ENCODE results near the gene TUBG1. TPM values are rescaled to one million over a fixed set of nuclear protein-coding genes. Genes with fewer than 3 reads are reported as not detected.

The TUBG1 gene
- polyA plus RNA-seq, 2 of the 4 experiments (the other 2 are of a cell fraction) = 73.3 to 156 TPM

GRCh38 chr17:42639525-42640113 lies 30.1 kb downstream of the TUBG1 start:
- Histone ChIP-seq H3K4me2 (no peak overlapping the region), H3K9me3 (no peaks in the 10 kb centered on the region), H3K4me3 (no peak overlapping the region), H3K27ac (no peak overlapping the region), H3K4me1 (no peaks in the 10 kb centered on the region)
- DNase-seq (ENCODE audit: low read depth in 1 of 2, low spot score in 1 of 2) (no peak), FAIRE-seq (no peak), ATAC-seq (peak; percentile 27 to 46; a peak in 3 of 6 replicates)
- ChIA-PET CTCF (interaction anchor here (1.1 to 1.7 kb wide), 2 partner anchors 36 to 40 kb away, joined by 3 read pairs; no protein-coding TSS in a partner anchor), POLR2A (no interaction called here)
- TF ChIP-seq KDM1A (IDR thresholded peaks at IDR 0.05; ENCODE audit: low read depth) (no peak), PBX3 (IDR thresholded peaks at IDR 0.05) (no peak), POLR2AphosphoS2 (conservative IDR thresholded peaks at IDR 0.05; ENCODE audit: low read length) (no peak), TP53 (CRISPR knock-in tag; IDR thresholded peaks at IDR 0.05) (no peak), MAZ (IDR thresholded peaks at IDR 0.05; ENCODE audit: borderline replicate concordance, low read depth, low read length) (no peak), ELK1 (IDR thresholded peaks at IDR 0.05; ENCODE audit: low read depth, low read length) (no peak), CHD2 (IDR thresholded peaks at IDR 0.05; ENCODE audit: low read length, partially characterized antibody) (no peak), HOXB5 (CRISPR knock-in tag; IDR thresholded peaks at IDR 0.05) (no peak), RCOR1 (IDR thresholded peaks at IDR 0.05; ENCODE audit: low read depth, low read length) (no peak), REST (IDR thresholded peaks at IDR 0.05) (no peak), KDM5A (IDR thresholded peaks at IDR 0.05) (no peak), RARB (CRISPR knock-in tag; IDR thresholded peaks at IDR 0.05) (no peak), FOSB (CRISPR knock-in tag; IDR thresholded peaks at IDR 0.05) (no peak), MYC (IDR thresholded peaks at IDR 0.05; ENCODE audit: borderline replicate concordance, low read length) (no peak), FOSL2 (IDR thresholded peaks at IDR 0.05) (no peak), FOSL2 (CRISPR knock-in tag; IDR thresholded peaks at IDR 0.05) (no peak), CHD4 (IDR thresholded peaks at IDR 0.05; ENCODE audit: borderline replicate concordance) (no peak), BCL3 (IDR thresholded peaks at IDR 0.05) (no peak), EHMT2 (IDR thresholded peaks at IDR 0.05; ENCODE audit: low read depth) (no peak), E2F6 (IDR thresholded peaks at IDR 0.05; ENCODE audit: borderline replicate concordance, low read depth) (no peak), RFX5 (IDR thresholded peaks at IDR 0.05) (no peak)
- WGBS (ENCODE audit: missing lambda C conversion rate) = 74% methylated on average over 6 of the region's 7 CpGs

Data from A549 (cell line).